Stomach smooth muscle (tissue), 2 donors: ENCODE results near the gene KCNK13.
"Not testable (repeated sequence)": the region's sequence is repeated elsewhere in the genome, so short reads cannot be mapped to it uniquely, and the experiment has no call there.

ENCODE experiments used
- H3K27ac ChIP-seq: one replicate; pipeline ENCODE4 v1.7.0; 2013; ENCODE audit warnings: mild to moderate bottlenecking, low read length, inconsistent platforms
- H3K27me3 ChIP-seq, 2 donors: one replicate each; pipeline ENCODE4 v1.7.0; 2013; ENCODE audit warnings: low read length in 2 of 2; ENCODE audit not compliant: insufficient read depth in 2 of 2, control insufficient read depth in 1 of 2
- H3K36me3 ChIP-seq, 2 donors: one replicate each; pipeline ENCODE4 v1.7.0; 2013; ENCODE audit warnings: low read length in 2 of 2; ENCODE audit not compliant: control insufficient read depth in 2 of 2, insufficient read depth in 2 of 2
- H3K4me1 ChIP-seq: one replicate; pipeline ENCODE4 v1.7.0; 2013; ENCODE audit warnings: low read length; ENCODE audit not compliant: control insufficient read depth, insufficient read depth
- H3K4me3 ChIP-seq, 2 donors: one replicate each; pipeline ENCODE4 v1.7.0; 2013; ENCODE audit warnings: low read length in 2 of 2
- H3K9ac ChIP-seq, 2 donors: one replicate each; pipeline ENCODE4 v1.7.0; 2013; ENCODE audit warnings: low read length in 2 of 2, mild to moderate bottlenecking in 1 of 2
- H3K9me3 ChIP-seq, 2 donors: one replicate each; pipeline ENCODE4 v1.7.0; 2013; ENCODE audit warnings: low read length in 2 of 2; ENCODE audit not compliant: control insufficient read depth in 2 of 2
- donor health status: healthy.
- donor health status: Pancreatic carcinoma.

The KCNK13 gene

GRCh38 chr14:90060965-90061684, 669 bp upstream of the KCNK13 start:
- Histone ChIP-seq H3K4me1 (peaks cover 19% of the 10 kb centered on the region), H3K27me3 (peaks cover 42 to 57% of the 10 kb centered on the region in 2 donors), H3K36me3 (no peaks in the 10 kb centered on the region), H3K9ac (no peak overlapping the region), H3K9me3 (no peaks in the 10 kb centered on the region), H3K27ac (no peak overlapping the region), H3K4me3 (peak overlapping the region; percentile 59 to 66)

GRCh38 chr14:90062127-90062794, 467 bp downstream of the KCNK13 start:
- Histone ChIP-seq H3K27me3 (peaks cover 40 to 53% of the 10 kb centered on the region in 2 donors), H3K27ac (no peak overlapping the region), H3K36me3 (no peaks in the 10 kb centered on the region), H3K4me1 (peaks cover 19% of the 10 kb centered on the region), H3K4me3 (peak overlapping the region; percentile 25 to 64), H3K9me3 (no peaks in the 10 kb centered on the region), H3K9ac (no peak overlapping the region)

- Histone ChIP-seq H3K4me1 (peaks cover 19% of the 10 kb centered on the region), H3K9ac (no peak overlapping the region), H3K9me3 (no peaks in the 10 kb centered on the region), H3K4me3 (no peak overlapping the region), H3K27ac (no peak overlapping the region), H3K27me3 (peaks cover 42 to 53% of the 10 kb centered on the region in 2 donors), H3K36me3 (no peaks in the 10 kb centered on the region)
Measured at GRCh38 chr14:90062822-90063539, 1.2 kb downstream of the KCNK13 start.

- Histone ChIP-seq H3K36me3 (no peaks in the 10 kb centered on the region), H3K27ac (no peak overlapping the region), H3K27me3 (peaks cover 0 to 3% of the 10 kb centered on the region in 2 donors), H3K4me3 (no peak overlapping the region), H3K9ac (no peak overlapping the region), H3K4me1 (no peaks in the 10 kb centered on the region), H3K9me3 (no peaks in the 10 kb centered on the region)
Measured at GRCh38 chr14:90072350-90072749, 10.6 kb downstream of the KCNK13 start.

- Histone ChIP-seq H3K36me3 (no peaks in the 10 kb centered on the region), H3K4me3 (no peak overlapping the region), H3K4me1 (no peaks in the 10 kb centered on the region), H3K9ac (no peak overlapping the region), H3K27ac (no peak overlapping the region), H3K27me3 (no peaks in the 10 kb centered on the region), H3K9me3 (no peaks in the 10 kb centered on the region)
Measured at GRCh38 chr14:90079576-90079975, 17.8 kb downstream of the KCNK13 start.

GRCh38 chr14:90087433-90087832, 25.6 kb downstream of the KCNK13 start:
- Histone ChIP-seq H3K9ac (peak overlapping the region in 1 of 2 donors; percentile 21), H3K9me3 (no peaks in the 10 kb centered on the region), H3K4me3 (no peak overlapping the region), H3K27ac (no peak overlapping the region), H3K27me3 (no peaks in the 10 kb centered on the region), H3K4me1 (peaks cover 6% of the 10 kb centered on the region), H3K36me3 (no peaks in the 10 kb centered on the region)

GRCh38 chr14:90088176-90088575, 26.4 kb downstream of the KCNK13 start:
- no peaks in the 10 kb centered on the region for H3K36me3 ChIP-seq

GRCh38 chr14:90089486-90089885, 27.7 kb downstream of the KCNK13 start:
- H3K9ac ChIP-seq, H3K4me3 ChIP-seq, H3K27ac ChIP-seq, H3K4me1 ChIP-seq, H3K36me3 ChIP-seq, H3K9me3 ChIP-seq, H3K27me3 ChIP-seq: not testable (repeated sequence)

More at GRCh38 chr14:90088176-90088575, 26.4 kb downstream of the KCNK13 start:
- Histone ChIP-seq H3K27ac (no peak overlapping the region), H3K4me3 (no peak overlapping the region), H3K9me3 (peaks cover 0 to 2% of the 10 kb centered on the region in 2 donors), H3K27me3 (no peaks in the 10 kb centered on the region), H3K9ac (no peak overlapping the region), H3K4me1 (peaks cover 6% of the 10 kb centered on the region)

GRCh38 chr14:90091393-90091792, 29.6 kb downstream of the KCNK13 start:
- Histone ChIP-seq H3K27ac (no peak overlapping the region), H3K27me3 (no peaks in the 10 kb centered on the region), H3K4me1 (peaks cover 6% of the 10 kb centered on the region), H3K9ac (no peak overlapping the region), H3K36me3 (no peaks in the 10 kb centered on the region), H3K9me3 (peaks cover 0 to 2% of the 10 kb centered on the region in 2 donors), H3K4me3 (peak overlapping the region in 1 of 2 donors; percentile 29)

- no peak overlapping the region for H3K4me3 ChIP-seq
- peaks cover 6% of the 10 kb centered on the region for H3K4me1 ChIP-seq
- H3K36me3 ChIP-seq = no peaks in the 10 kb centered on the region
- no peaks in the 10 kb centered on the region for H3K27me3 ChIP-seq
- H3K27ac ChIP-seq = no peak overlapping the region
- H3K9me3 ChIP-seq = peaks cover 0 to 2% of the 10 kb centered on the region in 2 donors
- H3K9ac ChIP-seq = no peak overlapping the region
Measured at GRCh38 chr14:90093942-90094595, 32.3 kb downstream of the KCNK13 start.
